Parathyroid adenoma (tissue), 2 donors: ENCODE results near the gene UBAC1.

Experiments used
- H2AFZ ChIP-seq: fragments of 300-600 bp; sonication (generic); one replicate; pipeline ENCODE4 v1.7.0; 2017; ENCODE audit warnings: antibody characterized with exemption, mild to moderate bottlenecking
- H3K27ac ChIP-seq: fragments of 300-600 bp; sonication (generic); one replicate; pipeline ENCODE4 v1.7.0; 2017
- H3K27me3 ChIP-seq: fragments of 300-600 bp; sonication (generic); one replicate; pipeline ENCODE4 v1.7.0; 2017; ENCODE audit warnings: low read length; ENCODE audit not compliant: control insufficient read depth, insufficient read depth
- H3K36me3 ChIP-seq: fragments of 300-600 bp; sonication (generic); one replicate; pipeline ENCODE4 v1.7.0; 2017; ENCODE audit warnings: low read length; ENCODE audit not compliant: control insufficient read depth, insufficient read depth
- H3K4me1 ChIP-seq: fragments of 300-600 bp; sonication (generic); one replicate; pipeline ENCODE4 v1.7.0; 2017; ENCODE audit warnings: control low read depth
- H3K4me2 ChIP-seq: fragments of 300-600 bp; sonication (generic); one replicate; pipeline ENCODE4 v1.7.0; 2017; ENCODE audit warnings: low read length
- H3K4me3 ChIP-seq: fragments of 300-600 bp; sonication (generic); one replicate; pipeline ENCODE4 v1.7.0; 2017; ENCODE audit warnings: low read depth, low read length
- H3K79me2 ChIP-seq: fragments of 300-600 bp; sonication (generic); one replicate; pipeline ENCODE4 v1.7.0; 2017; ENCODE audit warnings: control low read depth
- H3K9ac ChIP-seq: fragments of 300-600 bp; sonication (generic); one replicate; pipeline ENCODE4 v1.7.0; 2017; ENCODE audit warnings: mild to moderate bottlenecking
- H3K9me3 ChIP-seq: fragments of 300-600 bp; sonication (generic); one replicate; pipeline ENCODE4 v1.7.0; 2017; ENCODE audit warnings: low read length; ENCODE audit not compliant: control insufficient read depth
- CTCF ChIP-seq: fragments of 300-600 bp; sonication (generic); IDR thresholded peaks from one replicate; pipeline ENCODE4 v1.7.0; 2017; ENCODE audit warnings: antibody characterized with exemption, mild to moderate bottlenecking
- donor health status: primary hyperparathyroidism.

UBAC1 gene

GRCh38 chr9:135984072-135984710 lies 23.0 kb upstream of the UBAC1 start:
- H3K4me2 ChIP-seq: no peak overlapping the region
- TF ChIP-seq CTCF: no peak
- no peaks in the 10 kb centered on the region for H3K27me3 ChIP-seq
- H3K9ac ChIP-seq: no peak overlapping the region
- H2AFZ ChIP-seq: no peak overlapping the region
- no peaks in the 10 kb centered on the region for H3K36me3 ChIP-seq
- H3K27ac ChIP-seq: no peak overlapping the region
- H3K9me3 ChIP-seq: no peaks in the 10 kb centered on the region
- no peaks in the 10 kb centered on the region for H3K79me2 ChIP-seq
- no peak overlapping the region for H3K4me3 ChIP-seq
- no peaks in the 10 kb centered on the region for H3K4me1 ChIP-seq

GRCh38 chr9:135983208-135984071 lies 22.3 kb upstream of the UBAC1 start:
- H3K4me2 ChIP-seq: no peak overlapping the region
- H3K79me2 ChIP-seq: no peaks in the 10 kb centered on the region
- no peak overlapping the region for H2AFZ ChIP-seq
- H3K36me3 ChIP-seq: no peaks in the 10 kb centered on the region
- H3K9ac ChIP-seq: no peak overlapping the region
- no peaks in the 10 kb centered on the region for H3K4me1 ChIP-seq
- H3K4me3 ChIP-seq: no peak overlapping the region
- TF ChIP-seq CTCF: no peak
- no peak overlapping the region for H3K27ac ChIP-seq
- no peaks in the 10 kb centered on the region for H3K9me3 ChIP-seq
- no peaks in the 10 kb centered on the region for H3K27me3 ChIP-seq

GRCh38 chr9:135982499-135983207 lies 21.5 kb upstream of the UBAC1 start:
- no peaks in the 10 kb centered on the region for H3K36me3 ChIP-seq
- H3K4me1 ChIP-seq: no peaks in the 10 kb centered on the region
- no peak overlapping the region for H3K4me3 ChIP-seq
- no peak overlapping the region for H3K4me2 ChIP-seq
- no peak overlapping the region for H2AFZ ChIP-seq
- TF ChIP-seq CTCF: no peak
- no peaks in the 10 kb centered on the region for H3K79me2 ChIP-seq
- no peaks in the 10 kb centered on the region for H3K27me3 ChIP-seq
- H3K9ac ChIP-seq: no peak overlapping the region
- no peaks in the 10 kb centered on the region for H3K9me3 ChIP-seq
- H3K27ac ChIP-seq: no peak overlapping the region

- no peaks in the 10 kb centered on the region for H3K36me3 ChIP-seq
Observed at GRCh38 chr9:135980926-135981630, 19.9 kb upstream of the UBAC1 start.

More at GRCh38 chr9:135980926-135981630, 19.9 kb upstream of the UBAC1 start:
- H3K79me2 ChIP-seq: no peaks in the 10 kb centered on the region
- H3K27me3 ChIP-seq: no peaks in the 10 kb centered on the region
- no peaks in the 10 kb centered on the region for H3K9me3 ChIP-seq
- H2AFZ ChIP-seq: no peak overlapping the region
- no peaks in the 10 kb centered on the region for H3K4me1 ChIP-seq
- no peak for TF ChIP-seq CTCF
- no peak overlapping the region for H3K4me3 ChIP-seq
- H3K9ac ChIP-seq: no peak overlapping the region
- no peak overlapping the region for H3K27ac ChIP-seq
- no peak overlapping the region for H3K4me2 ChIP-seq
